ENCODE results near the gene DDR2.

DNA sequence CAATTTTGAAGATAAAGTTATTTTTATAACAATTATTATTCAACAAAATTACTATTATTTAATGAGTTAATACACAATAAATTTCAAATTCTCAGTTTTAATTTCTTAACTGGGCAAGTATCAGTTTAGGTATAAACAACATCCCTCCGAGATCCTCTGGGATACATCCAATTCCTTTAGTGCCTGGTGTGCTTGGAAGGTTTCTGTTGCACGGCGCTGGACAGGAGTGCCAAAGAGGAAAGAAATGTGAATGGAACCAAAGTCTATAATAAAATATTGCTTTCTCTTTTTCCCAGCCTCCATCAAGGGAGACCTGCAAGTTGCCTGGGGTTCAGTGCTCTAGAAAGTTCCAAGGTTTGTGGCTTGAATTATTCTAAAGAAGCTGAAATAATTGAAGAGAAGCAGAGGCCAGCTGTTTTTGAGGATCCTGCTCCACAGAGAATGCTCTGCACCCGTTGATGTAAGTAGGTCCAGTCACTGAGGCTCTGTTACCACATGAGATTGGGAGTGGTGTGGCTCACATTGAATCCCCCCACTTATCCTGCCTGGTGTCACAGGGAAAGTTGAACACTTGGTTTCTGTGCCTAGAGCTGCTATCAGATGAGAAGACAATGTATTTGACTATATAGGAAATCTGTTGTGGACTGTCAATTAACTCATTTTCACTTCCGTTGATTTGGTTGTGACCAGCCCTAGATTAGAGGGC, 22.8 kb downstream of the DDR2 start:
- TF ChIP-seq, protein P1, sequence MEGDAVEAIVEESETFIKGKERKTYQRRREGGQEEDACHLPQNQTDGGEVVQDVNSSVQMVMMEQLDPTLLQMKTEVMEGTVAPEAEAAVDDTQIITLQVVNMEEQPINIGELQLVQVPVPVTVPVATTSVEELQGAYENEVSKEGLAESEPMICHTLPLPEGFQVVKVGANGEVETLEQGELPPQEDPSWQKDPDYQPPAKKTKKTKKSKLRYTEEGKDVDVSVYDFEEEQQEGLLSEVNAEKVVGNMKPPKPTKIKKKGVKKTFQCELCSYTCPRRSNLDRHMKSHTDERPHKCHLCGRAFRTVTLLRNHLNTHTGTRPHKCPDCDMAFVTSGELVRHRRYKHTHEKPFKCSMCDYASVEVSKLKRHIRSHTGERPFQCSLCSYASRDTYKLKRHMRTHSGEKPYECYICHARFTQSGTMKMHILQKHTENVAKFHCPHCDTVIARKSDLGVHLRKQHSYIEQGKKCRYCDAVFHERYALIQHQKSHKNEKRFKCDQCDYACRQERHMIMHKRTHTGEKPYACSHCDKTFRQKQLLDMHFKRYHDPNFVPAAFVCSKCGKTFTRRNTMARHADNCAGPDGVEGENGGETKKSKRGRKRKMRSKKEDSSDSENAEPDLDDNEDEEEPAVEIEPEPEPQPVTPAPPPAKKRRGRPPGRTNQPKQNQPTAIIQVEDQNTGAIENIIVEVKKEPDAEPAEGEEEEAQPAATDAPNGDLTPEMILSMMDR (IDR thresholded peaks at IDR 0.05; ENCODE audit: low read depth, low read length), result no peak
- TF ChIP-seq, protein P2, sequence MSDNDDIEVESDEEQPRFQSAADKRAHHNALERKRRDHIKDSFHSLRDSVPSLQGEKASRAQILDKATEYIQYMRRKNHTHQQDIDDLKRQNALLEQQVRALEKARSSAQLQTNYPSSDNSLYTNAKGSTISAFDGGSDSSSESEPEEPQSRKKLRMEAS (IDR thresholded peaks at IDR 0.05; ENCODE audit: low read depth, low read length), result no peak
